Glomerular visceral epithelial cell (primary cell): ENCODE data around the gene ENDOU.
"Not testable (repeated sequence)": the region's sequence is repeated elsewhere in the genome, so short reads cannot be mapped to it uniquely, and the experiment has no call there.

Source experiments
- DNase-seq: peaks from one replicate; pipeline ENCODE4 v3.0.0-alpha.2; 2016; ENCODE audit errors: extremely low spot score

The ENDOU gene

DNA sequence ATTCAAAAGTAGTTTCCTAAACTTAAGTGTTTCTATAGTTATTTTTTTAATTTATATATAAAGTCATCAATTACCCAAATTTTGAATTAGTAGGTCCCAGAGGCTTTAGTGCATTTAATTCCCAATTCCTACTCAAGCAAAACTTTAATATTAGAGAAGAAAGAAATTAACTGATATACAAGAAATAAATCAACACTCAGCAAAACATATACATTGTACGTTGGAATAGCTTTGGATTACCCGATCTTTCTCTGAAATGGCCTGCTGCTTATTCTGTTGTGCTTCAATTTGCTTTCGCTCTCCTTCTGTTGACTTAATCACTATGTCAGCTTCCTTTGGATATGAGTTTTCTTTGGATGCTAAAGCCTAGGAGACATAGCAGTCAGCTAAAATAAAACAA is 37.7 kb downstream of the ENDOU start:
- no peak for DNase-seq

DNA sequence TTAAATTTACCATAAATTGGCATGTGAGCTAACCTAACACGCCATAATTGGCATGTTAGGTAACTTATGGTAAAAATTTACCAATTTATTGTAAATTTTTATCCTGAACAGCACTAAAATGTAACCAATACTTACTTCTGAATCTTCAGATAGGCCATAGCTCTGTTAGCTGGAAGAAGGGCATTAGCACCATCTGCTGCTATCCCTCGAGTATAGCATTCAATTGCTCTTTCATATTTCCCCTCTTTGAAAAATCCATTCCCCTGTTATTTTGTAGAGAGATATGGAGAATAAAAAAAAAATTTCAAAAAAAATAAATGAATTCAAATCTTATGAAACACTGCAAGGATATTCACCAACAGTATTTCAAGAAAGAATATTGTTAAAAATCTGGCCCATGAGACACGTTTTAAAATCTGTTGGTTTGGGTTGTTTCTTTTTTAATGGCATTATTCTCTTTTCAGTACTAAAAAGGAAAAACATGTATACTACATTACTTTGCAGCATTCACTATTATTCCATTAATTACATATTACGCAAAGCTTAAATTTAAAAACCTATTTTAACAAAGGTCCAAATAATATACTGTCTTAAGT is 38.5 kb downstream of the ENDOU start:
- peak; percentile 41 for DNase-seq

DNA sequence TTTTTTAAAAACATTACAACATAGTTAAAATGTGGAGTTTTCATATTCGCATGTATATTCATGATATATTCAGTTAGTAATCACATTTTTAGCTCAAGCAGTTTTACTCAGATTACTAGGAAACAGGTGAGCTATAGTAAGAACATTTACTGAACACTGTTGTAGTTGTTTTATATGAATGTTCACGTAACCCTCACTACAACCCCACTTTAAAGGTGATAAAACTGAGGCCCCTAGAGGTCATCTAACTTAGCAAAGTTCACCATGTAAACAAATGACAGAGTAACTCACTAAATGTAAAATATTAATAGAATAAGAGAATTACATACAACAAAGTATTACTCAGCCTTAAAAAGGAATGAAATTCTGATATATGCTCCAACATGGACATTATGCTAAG is 45.5 kb downstream of the ENDOU start:
- no peak for DNase-seq

DNA sequence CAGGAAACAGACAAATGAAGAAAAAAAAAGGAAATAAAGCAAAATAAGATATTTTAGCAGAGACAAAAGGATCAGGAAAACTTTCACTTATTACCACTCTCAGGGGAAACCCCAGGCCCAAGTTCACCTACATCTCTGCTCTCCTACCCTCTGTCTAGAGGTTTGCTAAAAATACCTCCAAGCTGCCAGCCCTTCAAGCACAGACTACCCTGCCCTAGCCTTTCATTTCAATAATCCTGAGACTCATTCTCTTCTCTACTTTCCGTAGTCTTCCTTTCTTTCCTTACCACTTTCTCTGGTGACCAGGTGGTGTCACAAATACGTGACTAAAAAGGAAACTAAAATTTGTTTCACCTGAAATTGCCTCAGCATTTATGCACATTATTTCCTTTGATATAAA is 53.2 kb downstream of the ENDOU start:
- DNase-seq = no peak

DNA sequence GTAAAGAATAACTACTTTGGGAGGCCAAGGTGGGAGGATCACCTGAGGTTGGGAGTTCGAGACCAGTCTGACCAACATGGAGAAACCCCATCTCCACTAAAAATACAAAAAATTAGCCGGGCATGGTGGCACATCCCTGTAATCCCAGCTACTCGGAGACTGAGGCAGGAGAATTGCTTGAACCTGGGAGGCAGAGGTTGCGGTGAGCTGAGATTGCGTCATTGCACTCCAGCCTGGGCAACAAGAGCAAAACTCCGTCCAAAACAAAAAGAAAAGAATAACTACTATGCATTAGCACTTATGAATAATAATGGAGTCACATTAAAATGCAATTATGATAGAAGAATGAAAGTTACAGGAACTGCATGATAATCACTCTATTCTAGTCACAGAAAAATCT is 57.4 kb downstream of the ENDOU start:
- not testable (repeated sequence) for DNase-seq
